Measurements from ENCODE around the gene SUN2.

DNA sequence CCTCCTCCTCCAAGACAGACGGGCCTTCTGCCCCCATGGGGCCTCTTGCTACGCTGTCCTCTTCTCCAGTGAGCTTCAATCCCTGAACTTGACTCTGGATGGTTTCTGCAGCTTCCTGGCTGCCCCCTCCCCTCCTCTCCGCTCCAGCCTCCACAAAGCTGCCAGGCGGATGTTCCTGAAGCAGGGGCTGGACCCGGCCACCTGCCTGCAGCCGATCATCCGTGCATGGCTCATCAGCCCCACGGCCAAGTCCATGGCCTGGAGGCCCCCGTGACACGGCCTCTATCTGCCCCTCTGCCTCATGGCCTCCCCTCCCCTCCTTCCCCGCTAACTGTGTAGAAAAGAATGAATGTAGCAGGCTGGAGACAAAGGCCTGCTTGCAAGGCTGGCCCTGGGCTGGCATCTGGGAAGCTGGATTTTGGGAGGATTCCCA is 6.8 kb upstream of the SUN2 start:
- TF ChIP-seq SIN3A (IDR thresholded peaks at IDR 0.05; ENCODE audit: borderline replicate concordance, insufficient read depth, low read depth, low read length), result no peak
- TF ChIP-seq POLR2AphosphoS5 (IDR thresholded peaks at IDR 0.05; ENCODE audit: low read depth, low read length), result no peak
- TF ChIP-seq, protein P1, sequence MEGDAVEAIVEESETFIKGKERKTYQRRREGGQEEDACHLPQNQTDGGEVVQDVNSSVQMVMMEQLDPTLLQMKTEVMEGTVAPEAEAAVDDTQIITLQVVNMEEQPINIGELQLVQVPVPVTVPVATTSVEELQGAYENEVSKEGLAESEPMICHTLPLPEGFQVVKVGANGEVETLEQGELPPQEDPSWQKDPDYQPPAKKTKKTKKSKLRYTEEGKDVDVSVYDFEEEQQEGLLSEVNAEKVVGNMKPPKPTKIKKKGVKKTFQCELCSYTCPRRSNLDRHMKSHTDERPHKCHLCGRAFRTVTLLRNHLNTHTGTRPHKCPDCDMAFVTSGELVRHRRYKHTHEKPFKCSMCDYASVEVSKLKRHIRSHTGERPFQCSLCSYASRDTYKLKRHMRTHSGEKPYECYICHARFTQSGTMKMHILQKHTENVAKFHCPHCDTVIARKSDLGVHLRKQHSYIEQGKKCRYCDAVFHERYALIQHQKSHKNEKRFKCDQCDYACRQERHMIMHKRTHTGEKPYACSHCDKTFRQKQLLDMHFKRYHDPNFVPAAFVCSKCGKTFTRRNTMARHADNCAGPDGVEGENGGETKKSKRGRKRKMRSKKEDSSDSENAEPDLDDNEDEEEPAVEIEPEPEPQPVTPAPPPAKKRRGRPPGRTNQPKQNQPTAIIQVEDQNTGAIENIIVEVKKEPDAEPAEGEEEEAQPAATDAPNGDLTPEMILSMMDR (IDR thresholded peaks at IDR 0.05), result no peak
